ENCODE results near the gene CORO2A. TPM values are rescaled to one million over a fixed set of nuclear protein-coding genes. Genes with fewer than 3 reads are reported as not detected.
A peak's percentile ranks its signal among the peaks of the same experiment; 100 is the strongest.

The CORO2A gene
- total and polyA plus RNA-seq, 3 donors from 2014 or later: 28.0 to 50.5 (median 46.3) TPM

DNA sequence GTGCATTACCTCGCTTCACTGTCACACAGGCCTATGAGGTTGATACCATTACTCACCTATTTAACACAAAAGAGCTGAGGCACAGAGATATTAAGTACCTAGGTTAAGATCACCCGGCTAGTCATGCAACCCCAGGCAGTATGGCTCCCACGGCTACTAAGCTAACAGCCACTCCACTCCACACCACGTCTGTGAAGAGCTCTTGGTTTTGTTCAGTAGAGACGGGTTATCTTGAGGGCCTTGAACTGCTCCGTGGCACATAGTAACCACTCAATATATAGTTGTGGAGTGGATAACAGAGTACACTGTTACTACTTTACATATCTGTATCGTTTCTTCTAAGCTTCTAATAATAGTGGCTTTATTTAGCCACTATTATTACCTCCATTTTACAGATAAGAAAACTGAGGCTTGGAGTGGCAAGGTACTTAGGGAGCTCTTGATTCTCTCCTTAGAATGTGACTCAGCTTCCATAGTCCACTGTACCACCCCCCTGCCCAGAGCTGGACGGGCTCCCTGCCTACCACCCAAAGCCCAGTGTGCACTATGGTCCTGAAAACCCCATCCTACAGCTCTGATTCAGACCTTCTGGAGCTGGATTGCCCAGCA is 1.0 kb upstream of the CORO2A start:
- TF ChIP-seq, protein P1, sequence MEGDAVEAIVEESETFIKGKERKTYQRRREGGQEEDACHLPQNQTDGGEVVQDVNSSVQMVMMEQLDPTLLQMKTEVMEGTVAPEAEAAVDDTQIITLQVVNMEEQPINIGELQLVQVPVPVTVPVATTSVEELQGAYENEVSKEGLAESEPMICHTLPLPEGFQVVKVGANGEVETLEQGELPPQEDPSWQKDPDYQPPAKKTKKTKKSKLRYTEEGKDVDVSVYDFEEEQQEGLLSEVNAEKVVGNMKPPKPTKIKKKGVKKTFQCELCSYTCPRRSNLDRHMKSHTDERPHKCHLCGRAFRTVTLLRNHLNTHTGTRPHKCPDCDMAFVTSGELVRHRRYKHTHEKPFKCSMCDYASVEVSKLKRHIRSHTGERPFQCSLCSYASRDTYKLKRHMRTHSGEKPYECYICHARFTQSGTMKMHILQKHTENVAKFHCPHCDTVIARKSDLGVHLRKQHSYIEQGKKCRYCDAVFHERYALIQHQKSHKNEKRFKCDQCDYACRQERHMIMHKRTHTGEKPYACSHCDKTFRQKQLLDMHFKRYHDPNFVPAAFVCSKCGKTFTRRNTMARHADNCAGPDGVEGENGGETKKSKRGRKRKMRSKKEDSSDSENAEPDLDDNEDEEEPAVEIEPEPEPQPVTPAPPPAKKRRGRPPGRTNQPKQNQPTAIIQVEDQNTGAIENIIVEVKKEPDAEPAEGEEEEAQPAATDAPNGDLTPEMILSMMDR (IDR thresholded peaks at IDR 0.05): no peak
- no peak for TF ChIP-seq POLR2A (IDR thresholded peaks at IDR 0.05)
- Histone ChIP-seq H3K4me1 (peaks cover 10% of the 10 kb centered on the region), H3K27ac (peak overlapping the region in 1 of 2 donors; percentile 72), H3K27me3 (no peaks in the 10 kb centered on the region), H3K9me3 (no peaks in the 10 kb centered on the region), H3K36me3 (ENCODE audit: low read depth, missing control alignments) (no peaks in the 10 kb centered on the region), H3K4me3 (peak overlapping the region; percentile 60 to 73)
- intact Hi-C loops (cut with DNase I; ENCODE audit: low total_unique reads): no loop called here
- no peak for DNase-seq
- 26 to 28% methylated on average over 8 of the region's 8 CpGs for WGBS, 2 donors

DNA sequence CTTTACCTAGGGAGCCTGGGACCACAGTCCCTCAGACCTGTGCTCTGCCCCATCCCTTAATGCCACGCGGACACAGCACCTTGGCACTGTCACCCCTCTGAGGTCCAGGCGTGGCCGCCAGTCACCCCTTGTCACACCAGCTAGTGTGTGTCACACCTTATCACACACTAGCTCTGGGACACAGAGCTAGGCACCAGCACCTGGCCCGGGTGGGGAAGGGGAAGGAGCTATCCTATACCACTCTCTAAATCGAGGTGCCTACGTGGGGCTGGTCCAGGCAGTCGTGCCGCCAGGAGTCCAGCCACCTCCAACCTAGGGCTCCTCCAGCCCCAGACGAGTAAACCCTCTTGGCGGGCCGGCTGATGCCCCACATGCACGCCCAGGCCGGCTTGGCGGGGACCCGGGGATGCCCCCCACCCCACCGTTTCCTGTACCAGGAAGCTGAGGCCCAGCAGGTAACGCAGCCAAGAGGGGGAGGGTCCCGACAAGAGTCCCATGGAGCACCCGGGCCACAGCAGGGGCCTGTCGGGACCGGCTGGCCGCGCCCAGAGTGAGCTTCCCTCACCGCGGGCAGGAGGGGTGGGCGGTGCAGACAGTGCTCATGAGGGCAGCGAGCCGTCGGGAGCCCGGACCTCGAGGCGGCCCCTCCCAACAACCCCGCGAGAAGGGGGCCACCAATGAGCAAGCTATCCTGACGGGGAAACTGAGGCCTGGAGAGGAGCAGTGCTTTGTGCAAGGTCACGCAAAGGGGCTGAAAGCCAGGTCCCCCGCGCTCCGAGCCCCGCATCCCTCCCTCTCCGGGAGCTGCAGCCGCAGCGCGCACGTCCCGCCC is 550 bp downstream of the CORO2A start:
- Histone ChIP-seq H3K27ac (no peak overlapping the region), H3K4me3 (peak overlapping the region; percentile 60 to 73), H3K9me3 (no peaks in the 10 kb centered on the region), H3K4me1 (peaks cover 10% of the 10 kb centered on the region), H3K27me3 (no peaks in the 10 kb centered on the region), H3K36me3 (ENCODE audit: low read depth, missing control alignments) (no peaks in the 10 kb centered on the region)
- intact Hi-C loops (cut with DNase I; ENCODE audit: low total_unique reads): no loop called here
- TF ChIP-seq, protein P1 (IDR thresholded peaks at IDR 0.05): no peak
- no peak for TF ChIP-seq POLR2A (IDR thresholded peaks at IDR 0.05)
- DNase-seq: no peak
- 18 to 42% methylated on average over 9 to 46 of the region's 47 CpGs for WGBS, 2 donors

DNA sequence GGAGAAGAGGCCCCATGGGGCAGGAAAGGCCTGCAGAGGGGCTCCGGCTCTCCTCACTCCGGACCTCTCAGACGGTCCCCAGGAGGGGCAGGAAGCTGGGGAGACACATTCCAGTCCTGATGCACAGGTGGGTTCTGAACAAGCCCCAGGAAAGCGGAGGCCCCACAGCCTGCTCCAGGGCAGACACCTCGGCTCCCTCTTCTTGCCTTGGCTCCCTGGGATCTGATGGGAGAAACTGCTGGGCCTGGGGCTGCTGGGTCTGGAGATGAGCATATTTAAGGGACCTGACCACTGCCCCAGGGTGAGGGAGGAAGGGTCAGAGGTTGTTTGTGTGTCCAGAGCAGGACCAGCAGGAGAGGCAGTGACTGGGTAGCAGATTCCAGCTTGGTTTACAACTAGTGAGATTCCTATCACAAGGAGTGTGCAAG is 1.2 kb downstream of the CORO2A start:
- DNase-seq: no peak
- H3K4me1 ChIP-seq: peaks cover 10% of the 10 kb centered on the region
- WGBS, 2 donors: 0 to 32% methylated on average over 1 to 4 of the region's 5 CpGs
- no peaks in the 10 kb centered on the region for H3K36me3 ChIP-seq (ENCODE audit: low read depth, missing control alignments)
- peak overlapping the region in 1 of 2 donors; percentile 73 for H3K4me3 ChIP-seq
- no peak overlapping the region for H3K27ac ChIP-seq
- no peak for TF ChIP-seq POLR2A (IDR thresholded peaks at IDR 0.05)
- TF ChIP-seq, protein P1 (IDR thresholded peaks at IDR 0.05): no peak
- no peaks in the 10 kb centered on the region for H3K9me3 ChIP-seq
- H3K27me3 ChIP-seq: no peaks in the 10 kb centered on the region
- intact Hi-C loops (cut with DNase I; ENCODE audit: low total_unique reads): no loop called here

DNA sequence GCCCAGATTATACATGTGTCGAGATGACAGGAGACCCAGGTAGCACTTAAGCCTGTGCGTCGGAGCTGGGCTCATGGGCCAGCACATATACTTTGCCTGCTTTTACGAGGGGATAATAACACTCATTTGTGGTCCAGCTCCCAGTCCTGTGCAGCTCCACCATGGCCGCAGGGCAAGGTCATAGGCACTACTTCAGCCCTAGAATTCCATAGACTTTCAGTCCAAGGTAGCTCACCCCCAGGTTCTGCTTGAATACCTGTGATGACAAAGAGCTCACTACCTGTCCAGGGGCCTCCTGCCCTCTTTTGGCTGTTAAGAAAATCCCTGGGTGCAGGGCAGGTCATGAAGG is 1.7 kb downstream of the CORO2A start:
- no peaks in the 10 kb centered on the region for H3K9me3 ChIP-seq
- peak overlapping the region in 1 of 2 donors; percentile 73 for H3K4me3 ChIP-seq
- 45 to 56% methylated on average over 4 to 5 of the region's 5 CpGs for WGBS, 2 donors
- no peak overlapping the region for H3K27ac ChIP-seq
- peaks cover 12% of the 10 kb centered on the region for H3K4me1 ChIP-seq
- no peaks in the 10 kb centered on the region for H3K27me3 ChIP-seq
- DNase-seq: no peak
- H3K36me3 ChIP-seq (ENCODE audit: low read depth, missing control alignments): no peaks in the 10 kb centered on the region
- TF ChIP-seq, protein P1 (IDR thresholded peaks at IDR 0.05): no peak
- TF ChIP-seq POLR2A (IDR thresholded peaks at IDR 0.05): no peak
- intact Hi-C loops (cut with DNase I; ENCODE audit: low total_unique reads): no loop called here
